ENCODE results near the gene SEC22A.

GRCh38 chr3:123275691-123276090 lies 73.9 kb downstream of the SEC22A start:
- no peak for TF ChIP-seq CTCF (IDR thresholded peaks at IDR 0.05)
- no peak for TF ChIP-seq POLR2A (IDR thresholded peaks at IDR 0.05)

Measured in adrenal gland (tissue), 5 donors.